Liver (tissue), 9 donors: ENCODE measurements around the gene PER2. TPM values are rescaled to one million over a fixed set of nuclear protein-coding genes. Genes with fewer than 3 reads are reported as not detected.

ENCODE experiments used
- DNase-seq: peaks from one replicate; pipeline ENCODE4 v3.0.0-alpha.2; 2017; ENCODE audit warnings: low spot score
- H3K27ac ChIP-seq, 2 donors: one replicate each; pipeline ENCODE4 v1.7.0; 2013; ENCODE audit warnings: inconsistent platforms in 2 of 2, low read length in 2 of 2, control low read depth in 1 of 2, low read depth in 1 of 2, mild to moderate bottlenecking in 1 of 2
- H3K27me3 ChIP-seq, 4 donors: one replicate each; pipeline versions ENCODE4 v1.6.1 to v1.7.0; 2013; ENCODE audit warnings: low read length in 3 of 4, inconsistent platforms in 1 of 4, mild to moderate bottlenecking in 1 of 4, moderate library complexity in 1 of 4; ENCODE audit not compliant: control insufficient read depth in 4 of 4, insufficient read depth in 4 of 4
- H3K36me3 ChIP-seq, 4 donors: one replicate each; pipeline versions ENCODE4 v1.6.1 to v1.7.0; 2013; ENCODE audit warnings: low read length in 3 of 4, mild to moderate bottlenecking in 3 of 4, low read depth in 1 of 4, moderate library complexity in 1 of 4; ENCODE audit not compliant: control insufficient read depth in 4 of 4, insufficient read depth in 3 of 4
- H3K4me1 ChIP-seq, 4 donors: one replicate each; pipeline versions ENCODE4 v1.6.1 to v1.7.0; 2013; ENCODE audit warnings: low read length in 3 of 4, mild to moderate bottlenecking in 3 of 4, moderate library complexity in 1 of 4; ENCODE audit not compliant: control insufficient read depth in 4 of 4, insufficient read depth in 4 of 4
- H3K4me3 ChIP-seq, 3 donors: one replicate each; pipeline versions ENCODE4 v1.6.1 to v1.7.0; 2013; ENCODE audit warnings: low read length in 3 of 3, control low read depth in 1 of 3, low read depth in 1 of 3, mild to moderate bottlenecking in 1 of 3
- H3K9ac ChIP-seq, 2 donors: one replicate each; pipeline ENCODE4 v1.7.0; 2013; ENCODE audit warnings: low read length in 2 of 2, mild to moderate bottlenecking in 2 of 2, moderate library complexity in 2 of 2, control low read depth in 1 of 2, low read depth in 1 of 2
- H3K9me3 ChIP-seq, 4 donors: one replicate each; pipeline versions ENCODE4 v1.6.1 to v1.7.0; 2013; ENCODE audit warnings: low read length in 3 of 4; ENCODE audit not compliant: control insufficient read depth in 4 of 4
- EGR1 ChIP-seq, 2 donors: IDR thresholded peaks; 2 replicates each; pipeline ENCODE4 v1.6.1; 2016 to 2018; ENCODE audit warnings: antibody characterized with exemption in 2 of 2, low read depth in 2 of 2
- FOXA1 ChIP-seq: IDR thresholded peaks from 2 replicates; pipeline ENCODE4 v1.6.1; 2016; ENCODE audit warnings: antibody characterized with exemption
- FOXA2 ChIP-seq: IDR thresholded peaks from 2 replicates; pipeline ENCODE4 v1.6.1; 2016; ENCODE audit warnings: antibody characterized with exemption
- GABPA ChIP-seq, 2 donors: IDR thresholded peaks in 1 of 2; conservative IDR thresholded peaks in 1 of 2; 2 replicates each; pipeline ENCODE4 v1.6.1; 2016; ENCODE audit warnings: antibody characterized with exemption in 2 of 2, mild to moderate bottlenecking in 1 of 2, moderate library complexity in 1 of 2
- HNF4A ChIP-seq, 2 donors: conservative IDR thresholded peaks; 2 replicates each; pipeline ENCODE4 v1.6.1; 2016; ENCODE audit warnings: antibody characterized with exemption in 2 of 2, mild to moderate bottlenecking in 2 of 2
- HNF4G ChIP-seq: IDR thresholded peaks from 2 replicates; pipeline ENCODE4 v1.6.1; 2016; ENCODE audit warnings: antibody characterized with exemption
- JUND ChIP-seq, 2 donors: IDR thresholded peaks; 2 replicates each; pipeline ENCODE4 v1.6.1; 2016; ENCODE audit warnings: antibody characterized with exemption in 2 of 2
- NR2F2 ChIP-seq: IDR thresholded peaks from 2 replicates; pipeline ENCODE4 v1.6.1; 2016; ENCODE audit warnings: antibody characterized with exemption
- RAD21 ChIP-seq, 2 donors: IDR thresholded peaks; 2 replicates each; pipeline ENCODE4 v1.6.1; 2016; ENCODE audit warnings: antibody characterized with exemption in 2 of 2, mild to moderate bottlenecking in 2 of 2
- RXRA ChIP-seq, 2 donors: IDR thresholded peaks; 2 replicates each; pipeline ENCODE4 v1.6.1; 2017 to 2018; ENCODE audit warnings: antibody characterized with exemption in 2 of 2, mild to moderate bottlenecking in 1 of 2
- SP1 ChIP-seq: IDR thresholded peaks from 2 replicates; pipeline ENCODE4 v1.6.1; 2018; ENCODE audit warnings: antibody characterized with exemption, mild to moderate bottlenecking
- TAF1 ChIP-seq: conservative IDR thresholded peaks from 2 replicates; pipeline ENCODE4 v1.6.1; 2016; ENCODE audit warnings: antibody characterized with exemption, mild to moderate bottlenecking
- YY1 ChIP-seq: IDR thresholded peaks from 2 replicates; pipeline ENCODE4 v1.6.1; 2016; ENCODE audit warnings: antibody characterized with exemption, mild to moderate bottlenecking
- WGBS: extraction: QIAGEN DNeasy Blood & Tissue Kit; methylation state at CpG from one replicate; pipeline ENCODE4 v1.1.7; 2013; 5-methylcytosine and 5-hydroxymethylcytosine counted together
- polyA plus RNA-seq, 2 donors: library from polyadenylated mRNA; stranded (reverse) in 1 of 2; unstranded in 1 of 2; fragments of 200-250 nt in 1 of 2; fragments of >200 nt in 1 of 2; fragmentation: Nextera tagmentation in 1 of 2; extraction: Ambion mirVana in 1 of 2; gene quantifications; one replicate each; pipeline versions ENCODE4 v1.2.1 to v1.2.3, GENCODE V29; 2013 to 2015
- total RNA-seq, 2 donors: library from RNA; depleted of rRNA; stranded (reverse); fragments of >200 nt; gene quantifications; one replicate each; pipeline ENCODE4 v1.2.3, GENCODE V29; 2014
- TF ChIP-seq, protein P1 (sequence below): IDR thresholded peaks from 2 replicates; pipeline ENCODE4 v1.6.1; 2016; ENCODE audit warnings: antibody characterized with exemption, mild to moderate bottlenecking
- TF ChIP-seq, protein P2 (sequence below): fragments of 150-350 bp; IDR thresholded peaks from 2 replicates; pipeline ENCODE4 v1.5.1; 2017; ENCODE audit warnings: improper control_type of control experiment, low read depth, low read length; ENCODE audit not compliant: missing input control
- TF ChIP-seq, protein P3 (sequence below): IDR thresholded peaks from 2 replicates; pipeline ENCODE4 v1.6.1; 2016; ENCODE audit warnings: antibody characterized with exemption
- TF ChIP-seq, protein P4 (sequence below): IDR thresholded peaks from 2 replicates; pipeline ENCODE4 v1.6.1; 2016; ENCODE audit warnings: antibody characterized with exemption
- TF ChIP-seq, protein P5 (sequence below): IDR thresholded peaks from 2 replicates; pipeline ENCODE4 v1.6.1; 2016; ENCODE audit warnings: antibody characterized with exemption
- donor health status: healthy.
- donor health status: healthy.
- donor health status: healthy.
- donor health status: healthy.
- donor health status: healthy.

Gene PER2
- total and polyA plus RNA-seq, 4 donors = 1.1 to 12.5 (median 4.1) TPM

DNA sequence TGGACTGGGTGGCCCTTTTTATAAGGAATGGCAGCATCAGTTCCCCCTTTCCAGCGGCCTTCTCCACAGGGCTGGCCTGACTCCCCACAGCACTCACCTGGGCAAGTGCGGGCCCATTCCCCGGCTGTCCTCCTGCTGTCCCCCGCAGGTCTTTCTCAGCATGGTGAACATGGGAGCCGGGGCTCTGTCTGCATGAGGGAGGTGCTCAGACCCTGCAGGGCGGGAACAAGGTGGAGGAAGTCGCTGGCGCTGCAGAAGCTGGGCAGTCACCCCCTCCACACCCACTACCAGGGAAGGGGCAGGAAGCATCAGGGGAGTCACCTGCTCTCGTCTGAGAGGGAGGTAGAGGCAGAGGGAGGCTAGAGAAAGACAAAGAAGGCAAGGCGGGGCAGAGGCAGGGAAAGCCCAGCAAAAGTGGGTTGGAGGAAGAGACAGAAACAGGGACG, 60.8 kb downstream of the PER2 start:
- no peaks in the 10 kb centered on the region for H3K36me3 ChIP-seq

DNA sequence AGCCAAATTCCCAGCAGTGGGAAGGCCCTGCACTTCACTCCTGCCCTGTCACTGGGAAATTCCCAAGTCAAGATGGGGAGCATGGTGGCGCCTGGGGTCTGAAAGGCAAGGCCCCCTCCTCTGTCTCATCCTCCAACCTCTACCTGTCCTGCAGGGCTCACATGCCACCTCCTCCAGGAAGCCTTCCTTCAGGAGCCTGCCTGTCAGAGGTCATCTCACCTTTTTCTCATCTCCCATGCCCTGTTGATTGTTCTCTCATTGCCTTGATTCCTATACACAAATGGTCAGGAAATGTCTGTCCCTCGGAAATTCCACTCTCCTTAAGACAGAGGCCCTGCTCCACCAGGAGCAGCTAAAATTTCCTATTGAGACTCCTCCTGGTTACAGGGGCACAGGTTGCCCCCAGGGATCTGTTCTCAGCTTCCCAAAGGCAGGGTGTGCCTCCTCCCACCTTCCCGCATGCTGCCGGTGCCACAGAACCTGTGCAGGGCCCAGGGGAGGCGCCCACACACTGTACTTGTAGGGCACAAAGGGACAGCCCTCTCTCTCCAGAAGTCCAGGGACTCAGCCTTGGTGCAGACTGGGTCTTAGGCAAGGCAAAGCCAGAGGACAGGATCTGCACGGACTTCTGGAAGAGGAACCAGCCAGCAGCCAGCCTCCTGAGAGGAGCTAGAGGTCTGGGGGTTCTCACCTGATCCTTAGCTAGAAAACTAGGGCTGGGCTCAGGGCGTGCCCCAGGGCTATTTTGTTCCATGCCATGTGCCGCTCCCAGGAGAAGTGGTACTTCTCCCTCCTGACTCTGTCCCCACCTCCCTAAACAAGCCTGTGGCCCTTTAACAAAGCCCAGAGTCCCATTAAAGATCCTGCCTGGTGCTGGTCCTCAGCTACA, 61.5 kb downstream of the PER2 start:
- Histone ChIP-seq H3K36me3 (no peaks in the 10 kb centered on the region), H3K4me3 (no peak overlapping the region), H3K9ac (no peak overlapping the region), H3K27ac (no peak overlapping the region), H3K9me3 (no peaks in the 10 kb centered on the region), H3K4me1 (peaks cover 0 to 8% (median 4%) of the 10 kb centered on the region in 4 donors), H3K27me3 (no peaks in the 10 kb centered on the region)
- no peak for DNase-seq
- TF ChIP-seq FOXA1 (no peak), FOXA2 (no peak), RAD21 (IDR thresholded peaks at IDR 0.05) (no peak), SP1 (no peak), GABPA (IDR thresholded peaks at IDR 0.05 in 1 of 2, conservative IDR thresholded peaks at IDR 0.05 in 1 of 2) (no peak), TAF1 (no peak), YY1 (no peak), NR2F2 (no peak), RXRA (IDR thresholded peaks at IDR 0.05) (no peak), HNF4G (no peak), JUND (IDR thresholded peaks at IDR 0.05) (no peak), EGR1 (IDR thresholded peaks at IDR 0.05; ENCODE audit: low read depth in 2 of 2) (no peak), HNF4A (conservative IDR thresholded peaks at IDR 0.05) (no peak)
- TF ChIP-seq, protein P1, sequence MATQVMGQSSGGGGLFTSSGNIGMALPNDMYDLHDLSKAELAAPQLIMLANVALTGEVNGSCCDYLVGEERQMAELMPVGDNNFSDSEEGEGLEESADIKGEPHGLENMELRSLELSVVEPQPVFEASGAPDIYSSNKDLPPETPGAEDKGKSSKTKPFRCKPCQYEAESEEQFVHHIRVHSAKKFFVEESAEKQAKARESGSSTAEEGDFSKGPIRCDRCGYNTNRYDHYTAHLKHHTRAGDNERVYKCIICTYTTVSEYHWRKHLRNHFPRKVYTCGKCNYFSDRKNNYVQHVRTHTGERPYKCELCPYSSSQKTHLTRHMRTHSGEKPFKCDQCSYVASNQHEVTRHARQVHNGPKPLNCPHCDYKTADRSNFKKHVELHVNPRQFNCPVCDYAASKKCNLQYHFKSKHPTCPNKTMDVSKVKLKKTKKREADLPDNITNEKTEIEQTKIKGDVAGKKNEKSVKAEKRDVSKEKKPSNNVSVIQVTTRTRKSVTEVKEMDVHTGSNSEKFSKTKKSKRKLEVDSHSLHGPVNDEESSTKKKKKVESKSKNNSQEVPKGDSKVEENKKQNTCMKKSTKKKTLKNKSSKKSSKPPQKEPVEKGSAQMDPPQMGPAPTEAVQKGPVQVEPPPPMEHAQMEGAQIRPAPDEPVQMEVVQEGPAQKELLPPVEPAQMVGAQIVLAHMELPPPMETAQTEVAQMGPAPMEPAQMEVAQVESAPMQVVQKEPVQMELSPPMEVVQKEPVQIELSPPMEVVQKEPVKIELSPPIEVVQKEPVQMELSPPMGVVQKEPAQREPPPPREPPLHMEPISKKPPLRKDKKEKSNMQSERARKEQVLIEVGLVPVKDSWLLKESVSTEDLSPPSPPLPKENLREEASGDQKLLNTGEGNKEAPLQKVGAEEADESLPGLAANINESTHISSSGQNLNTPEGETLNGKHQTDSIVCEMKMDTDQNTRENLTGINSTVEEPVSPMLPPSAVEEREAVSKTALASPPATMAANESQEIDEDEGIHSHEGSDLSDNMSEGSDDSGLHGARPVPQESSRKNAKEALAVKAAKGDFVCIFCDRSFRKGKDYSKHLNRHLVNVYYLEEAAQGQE = no peak
- TF ChIP-seq, protein P2, sequence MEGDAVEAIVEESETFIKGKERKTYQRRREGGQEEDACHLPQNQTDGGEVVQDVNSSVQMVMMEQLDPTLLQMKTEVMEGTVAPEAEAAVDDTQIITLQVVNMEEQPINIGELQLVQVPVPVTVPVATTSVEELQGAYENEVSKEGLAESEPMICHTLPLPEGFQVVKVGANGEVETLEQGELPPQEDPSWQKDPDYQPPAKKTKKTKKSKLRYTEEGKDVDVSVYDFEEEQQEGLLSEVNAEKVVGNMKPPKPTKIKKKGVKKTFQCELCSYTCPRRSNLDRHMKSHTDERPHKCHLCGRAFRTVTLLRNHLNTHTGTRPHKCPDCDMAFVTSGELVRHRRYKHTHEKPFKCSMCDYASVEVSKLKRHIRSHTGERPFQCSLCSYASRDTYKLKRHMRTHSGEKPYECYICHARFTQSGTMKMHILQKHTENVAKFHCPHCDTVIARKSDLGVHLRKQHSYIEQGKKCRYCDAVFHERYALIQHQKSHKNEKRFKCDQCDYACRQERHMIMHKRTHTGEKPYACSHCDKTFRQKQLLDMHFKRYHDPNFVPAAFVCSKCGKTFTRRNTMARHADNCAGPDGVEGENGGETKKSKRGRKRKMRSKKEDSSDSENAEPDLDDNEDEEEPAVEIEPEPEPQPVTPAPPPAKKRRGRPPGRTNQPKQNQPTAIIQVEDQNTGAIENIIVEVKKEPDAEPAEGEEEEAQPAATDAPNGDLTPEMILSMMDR = no peak
- TF ChIP-seq, protein P3, sequence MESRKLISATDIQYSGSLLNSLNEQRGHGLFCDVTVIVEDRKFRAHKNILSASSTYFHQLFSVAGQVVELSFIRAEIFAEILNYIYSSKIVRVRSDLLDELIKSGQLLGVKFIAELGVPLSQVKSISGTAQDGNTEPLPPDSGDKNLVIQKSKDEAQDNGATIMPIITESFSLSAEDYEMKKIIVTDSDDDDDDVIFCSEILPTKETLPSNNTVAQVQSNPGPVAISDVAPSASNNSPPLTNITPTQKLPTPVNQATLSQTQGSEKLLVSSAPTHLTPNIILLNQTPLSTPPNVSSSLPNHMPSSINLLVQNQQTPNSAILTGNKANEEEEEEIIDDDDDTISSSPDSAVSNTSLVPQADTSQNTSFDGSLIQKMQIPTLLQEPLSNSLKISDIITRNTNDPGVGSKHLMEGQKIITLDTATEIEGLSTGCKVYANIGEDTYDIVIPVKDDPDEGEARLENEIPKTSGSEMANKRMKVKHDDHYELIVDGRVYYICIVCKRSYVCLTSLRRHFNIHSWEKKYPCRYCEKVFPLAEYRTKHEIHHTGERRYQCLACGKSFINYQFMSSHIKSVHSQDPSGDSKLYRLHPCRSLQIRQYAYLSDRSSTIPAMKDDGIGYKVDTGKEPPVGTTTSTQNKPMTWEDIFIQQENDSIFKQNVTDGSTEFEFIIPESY = no peak
- TF ChIP-seq, protein P4, sequence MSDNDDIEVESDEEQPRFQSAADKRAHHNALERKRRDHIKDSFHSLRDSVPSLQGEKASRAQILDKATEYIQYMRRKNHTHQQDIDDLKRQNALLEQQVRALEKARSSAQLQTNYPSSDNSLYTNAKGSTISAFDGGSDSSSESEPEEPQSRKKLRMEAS = no peak
- TF ChIP-seq, protein P5, sequence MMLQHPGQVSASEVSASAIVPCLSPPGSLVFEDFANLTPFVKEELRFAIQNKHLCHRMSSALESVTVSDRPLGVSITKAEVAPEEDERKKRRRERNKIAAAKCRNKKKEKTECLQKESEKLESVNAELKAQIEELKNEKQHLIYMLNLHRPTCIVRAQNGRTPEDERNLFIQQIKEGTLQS = no peak
- 90% methylated on average over 8 of the region's 8 CpGs for WGBS

More for the DNA sequence above, 60.8 kb downstream of the PER2 start:
- Histone ChIP-seq H3K27ac (no peak overlapping the region), H3K27me3 (no peaks in the 10 kb centered on the region), H3K4me3 (no peak overlapping the region), H3K4me1 (peaks cover 0 to 8% (median 4%) of the 10 kb centered on the region in 4 donors), H3K9me3 (no peaks in the 10 kb centered on the region), H3K9ac (no peak overlapping the region)
- TF ChIP-seq, protein P1 = no peak
- 92% methylated on average over 11 of the region's 11 CpGs for WGBS
- no peak for DNase-seq
